Neural cell (in vitro differentiated cells): ENCODE measurements around the gene TMBIM4. TPM values are rescaled to one million over a fixed set of nuclear protein-coding genes. Genes with fewer than 3 reads are reported as not detected.

Experiments
- H2AFZ ChIP-seq: fragments of 200-600, 300-800 bp; sonication (generic), shearing (Covaris generic); 2 replicates; pipeline ENCODE4 v1.6.0; 2014; ENCODE audit warnings: low read depth, mild to moderate bottlenecking, antibody characterized with exemption, low read length, moderate library complexity
- H3F3A ChIP-seq: fragments of 200-600 bp; shearing (Covaris generic); 2 replicates; pipeline ENCODE4 v1.6.1; 2016; ENCODE audit warnings: mild to moderate bottlenecking, moderate library complexity, mixed read lengths, antibody characterized with exemption, low read length; ENCODE audit not compliant: insufficient read depth, poor library complexity, severe bottlenecking
- H3K27ac ChIP-seq: fragments of 200-600, 300-800 bp; sonication (generic), shearing (Covaris generic); 2 replicates; pipeline ENCODE4 v1.5.1; 2014; ENCODE audit warnings: mild to moderate bottlenecking, low read length, moderate library complexity
- H3K27me3 ChIP-seq: fragments of 300-800, 200-600 bp; sonication (generic), shearing (Covaris generic); 2 replicates; pipeline ENCODE4 v1.6.0; 2014; ENCODE audit warnings: mild to moderate bottlenecking, low read depth, low read length, moderate library complexity; ENCODE audit not compliant: insufficient read depth
- H3K36me3 ChIP-seq: fragments of 300-800, 200-600 bp; sonication (generic), shearing (Covaris generic); 2 replicates; pipeline ENCODE4 v1.5.1; 2014; ENCODE audit warnings: mild to moderate bottlenecking, antibody characterized with exemption, low read length, moderate library complexity; ENCODE audit not compliant: insufficient read depth
- H3K4me2 ChIP-seq: fragments of 300-800, 200-600 bp; sonication (generic), shearing (Covaris generic); 2 replicates; pipeline ENCODE4 v1.6.0; 2014; ENCODE audit warnings: mild to moderate bottlenecking, low read length
- H3K4me3 ChIP-seq: fragments of 300-800, 200-600 bp; sonication (generic), shearing (Covaris generic); 2 replicates; pipeline ENCODE4 v1.5.1; 2014; ENCODE audit warnings: mild to moderate bottlenecking, low read length, moderate library complexity
- H3K79me2 ChIP-seq: fragments of 200-600 bp; shearing (Covaris generic); replicated peaks from 2 replicates; pipeline ENCODE4 v1.6.0; 2014; ENCODE audit warnings: mild to moderate bottlenecking, low read length, moderate library complexity; ENCODE audit not compliant: insufficient read depth
- H3K9ac ChIP-seq: fragments of 300-800, 200-600 bp; sonication (generic), shearing (Covaris generic); 2 replicates; pipeline ENCODE4 v1.6.1; 2016; ENCODE audit warnings: mild to moderate bottlenecking, low read length, mixed read lengths
- H3K9me2 ChIP-seq: fragments of 200-600 bp; shearing (Covaris generic); 2 replicates; pipeline ENCODE4 v1.6.1; 2016; ENCODE audit warnings: mild to moderate bottlenecking, low read length, mixed read lengths; ENCODE audit not compliant: insufficient read depth
- H3K9me3 ChIP-seq: fragments of 200-600, 300-800 bp; sonication (generic), shearing (Covaris generic); 2 replicates; pipeline ENCODE4 v1.6.1; 2016; ENCODE audit warnings: mild to moderate bottlenecking, mixed run types, low read length, moderate library complexity, mixed read lengths
- H4K20me1 ChIP-seq: fragments of 200-600 bp; shearing (Covaris generic); 2 replicates; pipeline ENCODE4 v1.6.1; 2016; ENCODE audit warnings: mild to moderate bottlenecking, mixed run types; ENCODE audit not compliant: insufficient read depth
- CTCF ChIP-seq: fragments of 450-650 bp; IDR thresholded peaks from 2 replicates; pipeline ENCODE4 v1.5.1; 2014; ENCODE audit warnings: antibody characterized with exemption, mild to moderate bottlenecking, moderate library complexity; ENCODE audit not compliant: poor library complexity, severe bottlenecking
- EP300 ChIP-seq: fragments of 450-650 bp; conservative IDR thresholded peaks from 2 replicates; pipeline ENCODE4 v1.6.1; 2014; ENCODE audit warnings: antibody characterized with exemption, mild to moderate bottlenecking, moderate library complexity; ENCODE audit not compliant: poor library complexity, severe bottlenecking
- EZH2 ChIP-seq: fragments of 200-600, 300-800 bp; shearing (Covaris generic), sonication (generic); IDR thresholded peaks from 2 replicates; pipeline ENCODE4 v1.6.1; 2014; ENCODE audit warnings: antibody characterized with exemption, low read length, borderline replicate concordance, mild to moderate bottlenecking; ENCODE audit not compliant: insufficient read depth, poor library complexity, severe bottlenecking
- MXI1 ChIP-seq: fragments of 450-650 bp; conservative IDR thresholded peaks from 2 replicates; pipeline ENCODE4 v1.6.1; 2014; ENCODE audit warnings: antibody characterized with exemption, mild to moderate bottlenecking; ENCODE audit not compliant: poor library complexity, severe bottlenecking
- POLR2AphosphoS5 ChIP-seq: IDR thresholded peaks from 2 replicates; pipeline ENCODE4 v1.6.1; 2012
- RAD21 ChIP-seq: fragments of 450-650 bp; conservative IDR thresholded peaks from 2 replicates; pipeline ENCODE4 v1.6.1; 2014; ENCODE audit warnings: antibody characterized with exemption, mild to moderate bottlenecking, moderate library complexity
- REST ChIP-seq: IDR thresholded peaks from 2 replicates; pipeline ENCODE4 v1.6.1; 2012; ENCODE audit warnings: borderline replicate concordance
- SMC3 ChIP-seq: fragments of 450-650 bp; conservative IDR thresholded peaks from 2 replicates; pipeline ENCODE4 v1.6.1; 2014; ENCODE audit warnings: antibody characterized with exemption, mild to moderate bottlenecking, moderate library complexity; ENCODE audit not compliant: poor library complexity
- TAF1 ChIP-seq: IDR thresholded peaks from 2 replicates; pipeline ENCODE4 v1.6.1; 2012; ENCODE audit warnings: low read depth
- polyA plus RNA-seq: library from polyadenylated mRNA; depleted of rRNA; stranded (reverse); fragments of >200 nt; gene quantifications from 2 replicates; pipeline ENCODE4 v1.2.3, GENCODE V29; 2014

TMBIM4 gene
- polyA plus RNA-seq, 1 donor from 2014 or later = 24.5 TPM

GRCh38 chr12:66163289-66163688 is 6.5 kb downstream of the TMBIM4 start:
- Histone ChIP-seq H3K27me3 (no peaks in the 10 kb centered on the region), H3K4me2 (no peak overlapping the region), H2AFZ (no peak overlapping the region), H3K27ac (no peak overlapping the region), H4K20me1 (no peaks in the 10 kb centered on the region), H3K9me2 (no peaks in the 10 kb centered on the region), H3K9ac (no peak overlapping the region), H3K4me3 (no peak overlapping the region), H3K36me3 (no peaks in the 10 kb centered on the region), H3K79me2 (no peaks in the 10 kb centered on the region), H3K9me3 (peaks cover 9% of the 10 kb centered on the region), H3F3A (no peaks in the 10 kb centered on the region)
- TF ChIP-seq EZH2 (no peak), POLR2AphosphoS5 (no peak), MXI1 (no peak)

DNA sequence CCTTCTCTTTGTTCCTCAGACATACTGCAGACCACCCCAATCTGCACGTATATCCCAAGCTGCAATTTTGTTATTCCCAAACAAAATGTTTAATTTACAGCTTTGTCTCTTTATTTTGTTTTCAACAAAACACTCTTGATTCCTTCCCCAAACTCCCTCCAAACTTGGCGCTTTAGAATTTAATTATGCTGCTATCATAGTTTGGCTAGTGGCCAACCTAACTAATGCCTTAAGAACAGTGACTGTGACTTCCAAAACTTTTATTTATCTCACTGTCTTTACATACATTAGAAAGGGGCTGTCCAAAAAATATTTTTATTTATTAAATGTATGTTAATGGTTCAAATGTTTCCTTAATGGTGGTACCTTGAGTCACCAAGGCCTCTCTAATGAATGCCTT is 7.1 kb downstream of the TMBIM4 start:
- Histone ChIP-seq H3K79me2 (no peaks in the 10 kb centered on the region), H3K9ac (no peak overlapping the region), H4K20me1 (no peaks in the 10 kb centered on the region), H3K4me2 (no peak overlapping the region), H3K9me3 (peaks cover 9% of the 10 kb centered on the region), H3F3A (no peaks in the 10 kb centered on the region), H3K4me3 (no peak overlapping the region), H3K27me3 (no peaks in the 10 kb centered on the region), H3K27ac (no peak overlapping the region), H3K36me3 (no peaks in the 10 kb centered on the region), H3K9me2 (no peaks in the 10 kb centered on the region), H2AFZ (no peak overlapping the region)
- TF ChIP-seq EZH2 = no peak
- TF ChIP-seq CTCF = no peak
- TF ChIP-seq REST = no peak
- TF ChIP-seq MXI1 = no peak
- TF ChIP-seq POLR2AphosphoS5 = no peak
- TF ChIP-seq RAD21 = no peak
- TF ChIP-seq EP300 = no peak
- no peak for TF ChIP-seq TAF1
- TF ChIP-seq SMC3 = no peak

- Histone ChIP-seq H3K4me3 (no peak overlapping the region), H3F3A (no peaks in the 10 kb centered on the region), H4K20me1 (no peaks in the 10 kb centered on the region), H2AFZ (no peak overlapping the region), H3K27ac (no peak overlapping the region), H3K79me2 (no peaks in the 10 kb centered on the region), H3K9ac (no peak overlapping the region), H3K27me3 (no peaks in the 10 kb centered on the region), H3K4me2 (no peak overlapping the region), H3K9me2 (no peaks in the 10 kb centered on the region), H3K36me3 (no peaks in the 10 kb centered on the region), H3K9me3 (peaks cover 9% of the 10 kb centered on the region)
- TF ChIP-seq POLR2AphosphoS5 = no peak
- TF ChIP-seq SMC3 = no peak
- no peak for TF ChIP-seq REST
- no peak for TF ChIP-seq MXI1
- no peak for TF ChIP-seq CTCF
- no peak for TF ChIP-seq RAD21
These were observed 9.1 kb downstream of the TMBIM4 start for GRCh38 chr12:66160704-66161103.
